ENCODE data around the gene NLRC4.
"Not testable (repeated sequence)": the region's sequence is repeated elsewhere in the genome, so short reads cannot be mapped to it uniquely, and the experiment has no call there.

Gene NLRC4, protein sequence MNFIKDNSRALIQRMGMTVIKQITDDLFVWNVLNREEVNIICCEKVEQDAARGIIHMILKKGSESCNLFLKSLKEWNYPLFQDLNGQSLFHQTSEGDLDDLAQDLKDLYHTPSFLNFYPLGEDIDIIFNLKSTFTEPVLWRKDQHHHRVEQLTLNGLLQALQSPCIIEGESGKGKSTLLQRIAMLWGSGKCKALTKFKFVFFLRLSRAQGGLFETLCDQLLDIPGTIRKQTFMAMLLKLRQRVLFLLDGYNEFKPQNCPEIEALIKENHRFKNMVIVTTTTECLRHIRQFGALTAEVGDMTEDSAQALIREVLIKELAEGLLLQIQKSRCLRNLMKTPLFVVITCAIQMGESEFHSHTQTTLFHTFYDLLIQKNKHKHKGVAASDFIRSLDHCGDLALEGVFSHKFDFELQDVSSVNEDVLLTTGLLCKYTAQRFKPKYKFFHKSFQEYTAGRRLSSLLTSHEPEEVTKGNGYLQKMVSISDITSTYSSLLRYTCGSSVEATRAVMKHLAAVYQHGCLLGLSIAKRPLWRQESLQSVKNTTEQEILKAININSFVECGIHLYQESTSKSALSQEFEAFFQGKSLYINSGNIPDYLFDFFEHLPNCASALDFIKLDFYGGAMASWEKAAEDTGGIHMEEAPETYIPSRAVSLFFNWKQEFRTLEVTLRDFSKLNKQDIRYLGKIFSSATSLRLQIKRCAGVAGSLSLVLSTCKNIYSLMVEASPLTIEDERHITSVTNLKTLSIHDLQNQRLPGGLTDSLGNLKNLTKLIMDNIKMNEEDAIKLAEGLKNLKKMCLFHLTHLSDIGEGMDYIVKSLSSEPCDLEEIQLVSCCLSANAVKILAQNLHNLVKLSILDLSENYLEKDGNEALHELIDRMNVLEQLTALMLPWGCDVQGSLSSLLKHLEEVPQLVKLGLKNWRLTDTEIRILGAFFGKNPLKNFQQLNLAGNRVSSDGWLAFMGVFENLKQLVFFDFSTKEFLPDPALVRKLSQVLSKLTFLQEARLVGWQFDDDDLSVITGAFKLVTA

GRCh38 chr2:32264422-32265105, at the start of gene NLRC4:
TSS of gene NLRC4 (minus strand) at chr2:32264886. CDS start at chr2:32256775, 8,111 bp downstream.
- DNase-seq: no peak

DNA sequence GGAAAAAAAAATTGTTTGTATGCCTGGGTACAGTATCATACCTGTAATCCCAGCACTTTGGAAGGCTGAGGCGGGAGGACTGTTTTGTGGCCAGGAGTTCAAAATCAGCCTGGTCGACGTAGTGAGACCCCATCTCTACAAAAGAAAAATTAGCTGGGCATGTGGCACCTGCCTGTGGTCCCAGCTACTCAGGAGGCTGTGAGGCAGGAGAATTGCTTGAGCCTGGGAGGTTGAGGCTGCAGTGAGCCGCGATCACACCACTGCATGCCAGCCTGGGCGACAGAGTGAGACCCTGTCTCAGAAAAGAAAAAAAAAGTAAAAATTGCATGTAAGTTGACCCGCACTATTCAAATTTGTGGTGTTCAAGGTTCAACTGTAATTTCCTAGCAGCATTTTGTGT, 45.9 kb upstream of the NLRC4 start:
- DNase-seq: no peak

DNA sequence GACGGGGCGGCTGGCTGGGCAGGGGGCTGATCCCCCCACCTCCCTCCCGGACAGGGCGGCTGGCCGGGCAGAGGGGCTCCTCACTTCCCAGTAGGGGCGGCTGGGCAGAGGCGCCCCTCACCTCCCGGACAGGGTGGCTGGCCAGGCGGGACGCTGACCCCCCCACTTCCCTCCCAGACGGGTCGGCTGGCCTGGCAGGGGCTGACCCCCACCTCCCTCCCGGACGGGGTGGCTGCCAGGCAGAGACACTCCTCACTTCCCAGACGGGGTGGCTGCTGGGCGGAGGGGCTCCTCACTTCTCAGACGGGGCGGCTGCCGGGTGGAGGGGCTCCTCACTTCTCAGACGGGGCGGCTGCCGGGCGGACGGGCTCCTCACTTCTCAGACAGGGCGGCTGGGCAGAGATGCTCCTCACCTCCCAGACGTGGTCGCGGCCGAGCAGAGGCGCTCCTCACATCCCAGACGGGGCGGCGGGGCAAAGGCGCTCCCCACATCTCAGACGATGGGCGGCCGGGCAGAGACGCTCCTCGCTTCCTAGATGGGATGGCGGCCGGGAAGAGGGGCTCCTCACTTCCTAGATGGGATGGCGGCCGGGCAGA, 29.4 kb upstream of the NLRC4 start:
- not testable (repeated sequence) for DNase-seq

GRCh38 chr2:32293493-32293892, 28.8 kb upstream of the NLRC4 start:
- not testable (repeated sequence) for DNase-seq

GRCh38 chr2:32291746-32292145, 27.1 kb upstream of the NLRC4 start:
- DNase-seq: no peak

DNA sequence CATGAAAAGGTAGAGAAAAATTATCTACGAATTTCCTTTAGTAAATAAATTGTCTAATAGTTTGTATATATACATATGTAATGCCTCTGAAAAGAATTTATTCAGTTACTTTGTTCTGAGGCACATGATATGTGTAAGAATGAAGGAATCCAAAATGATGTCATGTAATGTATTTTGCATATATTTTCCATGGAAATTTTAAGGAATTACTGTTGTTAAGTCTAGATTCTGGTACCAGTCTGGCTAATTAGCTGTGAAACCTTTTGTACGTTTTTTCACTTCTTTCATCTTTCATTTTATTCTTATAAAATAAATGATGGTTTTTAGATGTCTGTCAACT, 25.3 kb upstream of the NLRC4 start:
- DNase-seq: no peak

GRCh38 chr2:32289165-32289999, 24.7 kb upstream of the NLRC4 start:
- DNase-seq: no peak

DNA sequence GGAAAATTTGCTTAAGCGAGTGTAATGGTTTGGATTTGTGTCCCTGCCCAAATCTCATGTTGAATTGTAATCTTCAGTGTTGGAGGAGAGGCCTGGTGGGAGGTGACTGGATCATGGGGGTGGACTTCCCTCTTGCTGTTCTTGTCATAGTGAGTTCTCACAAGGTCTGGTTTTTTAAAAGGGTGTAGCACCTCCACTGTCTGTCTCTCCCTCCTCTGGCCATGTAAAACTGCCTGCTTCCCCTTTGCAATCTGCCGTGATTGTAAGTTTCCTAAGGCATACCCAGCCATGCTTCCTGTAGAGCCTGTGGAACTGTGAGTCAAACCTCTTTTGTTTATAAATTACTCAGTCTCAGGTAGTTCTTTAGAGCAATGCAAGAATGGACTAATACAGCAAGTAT, 19.6 kb upstream of the NLRC4 start:
- no peak for DNase-seq

DNA sequence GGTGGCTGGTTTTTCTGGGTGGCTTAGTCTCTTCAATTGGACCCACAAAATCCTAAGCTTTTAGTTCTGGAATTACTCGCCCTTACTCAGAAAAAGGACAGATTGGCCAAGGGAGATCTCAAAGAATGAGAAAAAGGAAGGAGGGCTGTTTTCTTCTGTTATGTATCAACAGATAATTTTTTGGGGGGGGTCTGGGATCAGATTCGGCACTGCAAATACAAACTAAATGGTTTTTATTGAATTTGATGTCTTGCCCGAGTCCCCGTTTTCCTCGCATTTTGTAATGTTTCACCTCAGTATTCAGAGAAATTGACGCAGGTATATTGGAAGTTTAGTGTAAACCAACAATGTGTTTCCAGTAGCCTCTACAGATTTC, 13.8 kb upstream of the NLRC4 start:
- DNase-seq: no peak

DNA sequence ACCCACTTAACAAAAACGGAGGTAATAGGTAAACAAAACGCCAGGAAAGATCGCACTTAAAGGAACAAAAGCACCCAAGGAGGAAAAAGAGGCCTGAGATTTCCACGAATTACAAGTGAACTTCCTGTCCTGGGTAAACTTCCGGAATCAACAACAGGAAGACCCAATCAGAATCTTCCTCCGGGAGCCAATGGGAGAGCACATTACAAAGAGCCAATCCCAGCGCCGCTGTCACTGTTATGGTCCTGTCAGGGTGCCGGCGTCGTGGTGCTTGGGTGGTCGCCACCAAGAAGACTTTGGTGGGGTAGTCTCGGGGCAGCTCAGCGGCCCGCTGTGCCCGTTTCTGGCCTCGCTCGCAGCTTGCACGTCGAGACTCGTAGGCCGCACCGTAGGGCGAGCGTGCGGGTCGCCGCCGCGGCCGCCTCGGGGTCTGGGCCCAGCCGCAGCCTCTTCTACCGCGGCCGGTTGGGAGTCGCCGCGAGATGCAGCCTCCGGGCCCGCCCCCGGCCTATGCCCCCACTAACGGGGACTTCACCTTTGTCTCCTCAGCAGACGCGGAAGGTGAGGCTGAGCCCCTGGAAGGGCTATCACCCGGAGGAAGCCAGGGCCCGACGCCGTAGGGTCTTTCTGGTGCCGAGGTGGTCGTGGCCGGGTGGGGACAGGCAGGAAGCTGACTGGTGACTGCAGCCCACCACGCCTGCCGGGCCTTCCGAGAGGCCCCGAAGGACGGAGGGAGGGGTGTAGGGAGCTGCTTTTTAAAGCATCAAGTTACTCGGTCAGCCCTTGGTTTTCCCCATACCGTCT, 13.2 kb upstream of the NLRC4 start, which contains the start of gene YIPF4:
Gene YIPF4 (plus strand): TSS at position 231 of the 804 bp plus-strand sequence. CDS start 252 bp downstream, at position 483.
- DNase-seq: peak; percentile 50 to 92 (median 82)

DNA sequence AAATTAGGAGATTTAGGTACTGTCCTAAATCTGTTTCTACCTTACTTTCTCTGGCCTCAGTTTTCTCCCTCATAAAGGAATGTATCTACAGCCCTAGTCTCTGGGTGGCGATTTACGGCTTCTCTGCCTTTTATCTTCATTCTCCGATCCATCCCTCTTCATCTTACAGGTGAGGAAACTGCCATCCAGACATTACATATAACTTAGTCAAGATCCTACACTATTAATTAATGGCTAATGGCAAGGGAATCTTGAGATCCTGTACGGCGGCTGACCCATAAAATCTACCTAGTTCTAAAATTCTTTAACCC, 12.6 kb upstream of the NLRC4 start:
- no peak for DNase-seq

DNA sequence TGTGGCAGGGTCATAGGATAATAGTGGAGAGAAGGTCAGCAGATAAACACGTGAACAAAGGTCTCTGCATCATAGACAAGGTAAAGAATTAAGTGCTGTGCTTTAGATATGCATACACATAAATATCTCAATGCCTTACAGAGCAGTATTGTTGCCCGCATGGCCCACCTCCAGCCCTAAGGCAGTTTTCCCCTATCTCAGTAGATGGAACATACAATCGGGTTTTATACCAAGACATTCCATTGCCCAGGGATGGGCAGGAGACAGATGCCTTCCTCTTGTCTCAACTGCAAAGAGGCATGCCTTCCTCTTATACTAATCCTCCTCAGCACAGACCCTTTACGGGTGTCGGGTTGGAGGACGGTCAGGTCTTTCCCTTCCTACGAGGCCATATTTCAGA, 11.1 kb upstream of the NLRC4 start:
- DNase-seq: not testable (repeated sequence)

GRCh38 chr2:32274289-32274688, 9.6 kb upstream of the NLRC4 start:
- no peak for DNase-seq

- DNase-seq: no peak
These were observed 7.6 kb upstream of the NLRC4 start for GRCh38 chr2:32272279-32272678.

- DNase-seq: no peak
These were observed 6.4 kb upstream of the NLRC4 start for GRCh38 chr2:32271063-32271462.

GRCh38 chr2:32262105-32262504, 2.6 kb downstream of the NLRC4 start:
- DNase-seq: peak in 3 of 58 donors; percentile 3 to 34 (median 20)

- no peak for DNase-seq
These were observed 4.3 kb downstream of the NLRC4 start for GRCh38 chr2:32260376-32260775.

GRCh38 chr2:32258242-32258641, 6.4 kb downstream of the NLRC4 start:
- no peak for DNase-seq

DNA sequence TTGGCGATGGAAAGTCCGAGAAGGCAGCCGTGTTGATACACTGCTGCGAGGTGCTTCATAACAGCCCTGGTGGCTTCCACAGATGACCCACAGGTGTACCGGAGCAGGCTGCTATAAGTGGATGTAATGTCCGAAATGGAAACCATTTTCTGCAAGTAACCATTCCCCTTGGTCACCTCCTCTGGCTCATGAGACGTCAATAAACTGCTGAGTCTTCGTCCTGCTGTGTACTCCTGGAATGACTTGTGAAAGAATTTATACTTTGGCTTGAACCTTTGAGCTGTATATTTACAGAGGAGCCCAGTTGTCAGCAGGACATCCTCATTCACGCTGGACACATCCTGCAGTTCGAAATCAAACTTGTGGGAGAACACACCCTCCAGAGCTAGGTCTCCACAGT, 14.4 kb downstream of the NLRC4 start:
- DNase-seq: no peak

All from anterior cingulate cortex (tissue), 58 donors.